Right lobe of liver (tissue), 6 donors: ENCODE results near the gene AKNA. TPM values are rescaled to one million over a fixed set of nuclear protein-coding genes. Genes with fewer than 3 reads are reported as not detected.
"Not testable (repeated sequence)": the region's sequence is repeated elsewhere in the genome, so short reads cannot be mapped to it uniquely, and the experiment has no call there.

Experiments
- ATAC-seq, 4 donors: fragments of 200-7000 bp; cut with Tn5 transposase; one replicate each; pipeline ENCODE4 v1.9.1; 2020; ENCODE audit warnings: mild to moderate bottlenecking in 4 of 4, moderate library complexity in 4 of 4
- DNase-seq, 3 donors: peaks; one replicate each; pipeline ENCODE4 v3.0.0-alpha.2; 2020
- H3K27ac ChIP-seq, 3 donors: fragments of 200-600 bp; one replicate each; pipeline ENCODE4 v1.8.0; 2022
- H3K27me3 ChIP-seq, 2 donors: fragments of 200-600 bp; one replicate each; pipeline ENCODE4 v1.8.0; 2022
- H3K36me3 ChIP-seq, 4 donors: fragments of 200-600 bp; sonication (generic) in 1 of 4; one replicate each; pipeline versions ENCODE4 v1.5.1 to v1.8.0; 2017 to 2022; ENCODE audit warnings: control low read depth in 1 of 4
- H3K4me1 ChIP-seq, 4 donors: fragments of 200-600 bp; sonication (generic) in 1 of 4; one replicate each; pipeline versions ENCODE4 v1.5.1 to v1.8.0; 2017 to 2022; ENCODE audit warnings: control low read depth in 1 of 4
- H3K4me3 ChIP-seq, 3 donors: fragments of 200-600 bp; one replicate each; pipeline ENCODE4 v1.8.0; 2022
- H3K9me3 ChIP-seq, 4 donors: fragments of 200-600 bp; sonication (generic) in 1 of 4; one replicate each; pipeline versions ENCODE4 v1.5.1 to v1.8.0; 2017 to 2022; ENCODE audit warnings: control low read depth in 1 of 4
- POLR2A ChIP-seq: fragments of 450-650 bp; IDR thresholded peaks from one replicate; pipeline ENCODE4 v1.6.1; 2017; ENCODE audit warnings: antibody characterized with exemption, mild to moderate bottlenecking
- WGBS: methylation state at CpG from one replicate; pipeline ENCODE4 v1.1.6; 2018; ENCODE audit warnings: low coverage, low lambda C conversion rate; ENCODE audit not compliant: insufficient coverage; ENCODE audit errors: missing lambda C conversion rate; 5-methylcytosine and 5-hydroxymethylcytosine counted together
- intact Hi-C, 2 donors: fragments of 100-400 bp; cut with DNase I; formaldehyde crosslinking; loops; one replicate each; pipeline versions ENCODE4 v1.11.2 to v1.14.1; 2022
- total RNA-seq, 6 experiments: library from RNA; depleted of rRNA in 2 of 6; stranded (reverse); fragments of >200 nt in 2 of 6; fragmentation: NEBNext Ultra II Directional in 3 of 6; extraction: Animal tissue kit (Norgen Biotek cat#: 25700) in 3 of 6; gene quantifications; one replicate each; pipeline versions ENCODE4 v1.1.0 to v1.2.4, GENCODE V29; 2016 to 2023
- TF ChIP-seq, protein P1 (sequence below), 4 donors: fragments of 200-600 bp in 3 of 4; fragments of 450-650 bp in 1 of 4; IDR thresholded peaks; one replicate each; pipeline versions ENCODE4 v1.5.1 to v1.8.0; 2016 to 2022; ENCODE audit warnings: antibody characterized with exemption in 4 of 4, mild to moderate bottlenecking in 2 of 4
- donor health status: DM: no; HTN: yes; CAD: no.
- donor health status: DM: no; HTN: no; CAD: no.
- donor health status: DM: no; HTN: no; CAD: no.
- donor health status: DM: no; HTN: yes; CAD: no.
- donor health status: DM: no; HTN: yes; CAD: no.

The AKNA gene
- total RNA-seq, 6 experiments from 2014 or later: 4.7 to 15.1 (median 9.8) TPM

GRCh38 chr9:114322831-114323531 is 64.8 kb downstream of the AKNA start, which contains the start of gene ORM1:
TSS of gene ORM1 (plus strand) at chr9:114323098. CDS start at chr9:114323134, 36 bp downstream.
- WGBS: 13% methylated on average over 2 of the region's 15 CpGs
- Histone ChIP-seq H3K4me1 (peaks cover 0 to 41% (median 10%) of the 10 kb centered on the region in 4 donors), H3K27ac (peak within 1 kb of the TSS; percentile 69 to 75 (median 73)), H3K36me3 (peaks cover 0 to 10% (median 6%) of the 10 kb centered on the region in 4 donors), H3K4me3 (peak within 1 kb of the TSS; percentile 48 to 72 (median 69))
- H3K9me3 ChIP-seq, DNase-seq, H3K27me3 ChIP-seq, intact Hi-C loops: not testable (repeated sequence)
- peak; percentile 47 to 71 (median 62) for ATAC-seq
- TF ChIP-seq POLR2A: peak; percentile 21

DNA sequence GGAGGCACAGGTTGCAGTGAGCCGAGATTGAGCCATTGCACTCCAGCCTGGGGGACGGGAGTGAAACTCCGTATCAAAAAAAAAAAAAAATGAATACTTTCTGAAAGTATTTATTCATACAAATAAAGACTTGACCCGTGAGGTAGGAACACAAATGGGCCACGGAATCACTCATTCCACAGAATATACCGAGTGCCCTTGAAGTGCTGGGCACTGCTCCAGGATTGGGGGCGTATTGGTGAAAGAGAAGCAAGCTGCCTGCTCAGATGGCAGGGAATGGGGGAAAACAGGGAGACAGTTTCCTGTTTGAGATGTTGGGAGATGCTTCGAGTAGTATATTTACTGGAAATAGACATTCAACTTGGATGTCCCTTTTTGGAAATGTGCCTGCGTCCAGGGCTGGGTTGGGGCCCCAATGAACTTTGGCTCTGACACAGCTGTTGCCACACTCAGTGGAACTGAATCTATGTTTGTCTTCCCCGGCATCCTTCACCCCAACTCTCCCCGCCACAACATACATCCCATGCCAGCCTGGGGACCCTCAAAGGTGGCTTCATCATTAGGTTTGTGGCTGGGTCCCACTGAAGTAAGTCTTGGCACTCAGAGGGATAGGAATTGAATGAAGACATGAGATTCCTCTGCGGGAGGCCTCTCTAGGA is 65.5 kb downstream of the AKNA start:
- ATAC-seq (peak; percentile 23 to 49 (median 44)), DNase-seq (peak; percentile 74 to 89 (median 80))
- H3K36me3 ChIP-seq: peaks cover 0 to 10% (median 6%) of the 10 kb centered on the region in 4 donors
- H3K9me3 ChIP-seq, H3K27me3 ChIP-seq, intact Hi-C loops: not testable (repeated sequence)
- 28% methylated on average over 9 of the region's 12 CpGs for WGBS
- peak overlapping the region in 2 of 3 donors; percentile 56 to 75 for H3K27ac ChIP-seq
- H3K4me3 ChIP-seq: peak overlapping the region in 1 of 3 donors; percentile 34
- peaks cover 0 to 43% (median 13%) of the 10 kb centered on the region in 4 donors for H3K4me1 ChIP-seq

- no peak for ATAC-seq
- DNase-seq: no peak
- no peaks in the 10 kb centered on the region for H3K9me3 ChIP-seq
- WGBS: 53% methylated on average over 8 of the region's 8 CpGs
- peak overlapping the region in 1 of 3 donors; percentile 34 for H3K4me3 ChIP-seq
- H3K27me3 ChIP-seq: no peaks in the 10 kb centered on the region
- intact Hi-C loops: no loop called here
- peaks cover 0 to 10% (median 6%) of the 10 kb centered on the region in 4 donors for H3K36me3 ChIP-seq
- H3K4me1 ChIP-seq: peaks cover 0 to 49% (median 16%) of the 10 kb centered on the region in 4 donors
- TF ChIP-seq, protein P1, sequence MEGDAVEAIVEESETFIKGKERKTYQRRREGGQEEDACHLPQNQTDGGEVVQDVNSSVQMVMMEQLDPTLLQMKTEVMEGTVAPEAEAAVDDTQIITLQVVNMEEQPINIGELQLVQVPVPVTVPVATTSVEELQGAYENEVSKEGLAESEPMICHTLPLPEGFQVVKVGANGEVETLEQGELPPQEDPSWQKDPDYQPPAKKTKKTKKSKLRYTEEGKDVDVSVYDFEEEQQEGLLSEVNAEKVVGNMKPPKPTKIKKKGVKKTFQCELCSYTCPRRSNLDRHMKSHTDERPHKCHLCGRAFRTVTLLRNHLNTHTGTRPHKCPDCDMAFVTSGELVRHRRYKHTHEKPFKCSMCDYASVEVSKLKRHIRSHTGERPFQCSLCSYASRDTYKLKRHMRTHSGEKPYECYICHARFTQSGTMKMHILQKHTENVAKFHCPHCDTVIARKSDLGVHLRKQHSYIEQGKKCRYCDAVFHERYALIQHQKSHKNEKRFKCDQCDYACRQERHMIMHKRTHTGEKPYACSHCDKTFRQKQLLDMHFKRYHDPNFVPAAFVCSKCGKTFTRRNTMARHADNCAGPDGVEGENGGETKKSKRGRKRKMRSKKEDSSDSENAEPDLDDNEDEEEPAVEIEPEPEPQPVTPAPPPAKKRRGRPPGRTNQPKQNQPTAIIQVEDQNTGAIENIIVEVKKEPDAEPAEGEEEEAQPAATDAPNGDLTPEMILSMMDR (IDR thresholded peaks at IDR 0.05): no peak
- TF ChIP-seq POLR2A: no peak
- peak overlapping the region in 2 of 3 donors; percentile 56 to 75 for H3K27ac ChIP-seq
These were observed 66.0 kb downstream of the AKNA start for GRCh38 chr9:114321759-114322158.

DNA sequence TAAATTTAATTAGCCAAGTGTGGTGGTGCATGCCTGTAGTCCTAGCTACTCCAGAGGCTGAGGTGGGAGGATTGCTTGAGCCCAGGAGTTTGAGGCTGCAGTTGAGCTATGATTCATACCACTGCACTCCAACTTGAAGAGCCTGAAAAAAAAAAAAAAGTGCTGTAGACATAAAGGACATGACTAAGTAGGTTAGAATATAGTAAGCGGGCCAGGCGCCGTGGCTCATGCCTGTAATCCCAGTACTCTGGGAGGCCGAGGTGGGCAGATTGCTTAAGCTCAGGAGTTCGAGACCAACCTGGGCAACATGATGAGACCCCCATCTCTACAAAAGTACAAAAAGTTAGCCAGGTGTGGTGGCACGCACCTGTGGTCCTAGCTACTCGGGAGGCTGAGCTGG is 67.1 kb downstream of the AKNA start:
- intact Hi-C loops, H3K9me3 ChIP-seq, ATAC-seq, H3K4me3 ChIP-seq, H3K27me3 ChIP-seq: not testable (repeated sequence)
- peak in 1 of 3 donors; percentile 4 for DNase-seq
- H3K4me1 ChIP-seq: peaks cover 0 to 59% (median 20%) of the 10 kb centered on the region in 4 donors
- WGBS: 89% methylated on average over 5 of the region's 7 CpGs
- H3K36me3 ChIP-seq: peaks cover 0 to 10% (median 6%) of the 10 kb centered on the region in 4 donors
- peak overlapping the region in 1 of 3 donors; percentile 9 for H3K27ac ChIP-seq

GRCh38 chr9:114319147-114319546 is 68.6 kb downstream of the AKNA start:
- Histone ChIP-seq H3K36me3 (peaks cover 0 to 4% (median 2%) of the 10 kb centered on the region in 4 donors), H3K4me1 (peaks cover 0 to 73% (median 26%) of the 10 kb centered on the region in 4 donors), H3K27ac (no peak overlapping the region), H3K4me3 (no peak overlapping the region), H3K9me3 (no peaks in the 10 kb centered on the region), H3K27me3 (no peaks in the 10 kb centered on the region)
- intact Hi-C loops: no loop called here
- ATAC-seq (no peak), DNase-seq (peak in 1 of 3 donors; percentile 49)
- TF ChIP-seq, protein P1 (IDR thresholded peaks at IDR 0.05): no peak
- TF ChIP-seq POLR2A: no peak
- 90% methylated on average over 3 of the region's 3 CpGs for WGBS

DNA sequence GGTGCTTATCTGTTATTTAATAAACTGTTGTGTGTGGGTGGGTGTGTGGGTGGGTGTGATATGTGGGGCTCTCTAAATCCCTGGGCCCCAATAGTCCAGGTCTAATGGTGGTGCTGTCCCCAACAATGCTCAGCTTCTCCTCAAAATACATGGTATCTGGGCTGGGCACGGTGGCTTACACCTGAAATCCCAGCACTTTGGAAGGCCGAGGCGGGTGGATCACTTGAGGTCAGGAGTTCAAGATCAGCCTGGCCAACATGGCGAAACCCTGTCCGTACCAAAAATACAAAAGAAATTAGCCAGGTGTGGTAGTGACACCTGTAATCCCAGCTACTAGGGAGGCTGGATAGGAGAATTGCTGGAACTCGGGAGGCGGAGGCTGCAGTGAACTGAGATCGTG is 69.4 kb downstream of the AKNA start:
- peak in 1 of 3 donors; percentile 37 for DNase-seq
- H3K27ac ChIP-seq: peak overlapping the region; percentile 65 to 85 (median 81)
- no peaks in the 10 kb centered on the region for H3K27me3 ChIP-seq
- TF ChIP-seq POLR2A: no peak
- TF ChIP-seq, protein P1 (IDR thresholded peaks at IDR 0.05): no peak
- peaks cover 0 to 81% (median 29%) of the 10 kb centered on the region in 4 donors for H3K4me1 ChIP-seq
- WGBS: 58% methylated on average over 8 of the region's 8 CpGs
- ATAC-seq: no peak
- H3K9me3 ChIP-seq: no peaks in the 10 kb centered on the region
- H3K36me3 ChIP-seq: no peaks in the 10 kb centered on the region
- intact Hi-C loops: no loop called here
- no peak overlapping the region for H3K4me3 ChIP-seq
